SK-N-SH (cell line): ENCODE measurements around the gene ISOC2. TPM values are rescaled to one million over a fixed set of nuclear protein-coding genes. Genes with fewer than 3 reads are reported as not detected.

ENCODE experiments used
- CTCF ChIA-PET: fragments of 300-600, 350-600 bp; formaldehyde crosslinking; extraction: SDS; loops from one replicate; lab custom pipeline; 2021; lab: Yijun Ruan, JAX
- POLR2A ChIA-PET: fragments of 350-600 bp; sonication (Branson Sonifier 250); formaldehyde crosslinking; extraction: SDS; loops from one replicate; lab custom pipeline; 2020; ENCODE audit warnings: antibody characterized with exemption, inconsistent platforms; lab: Yijun Ruan, JAX
- DNase-seq: peaks from one replicate; pipeline ENCODE4 v3.0.0; 2012
- H2AFZ ChIP-seq: fragments of 200-600 bp; sonication (generic); 2 replicates; pipeline ENCODE4 v1.8.1; 2016; ENCODE audit warnings: antibody characterized with exemption, mild to moderate bottlenecking, low read depth
- H3F3A ChIP-seq: fragments of 200-600 bp; sonication (generic); replicated peaks from 2 replicates; pipeline ENCODE3; 2016; ENCODE audit warnings: antibody characterized with exemption, mild to moderate bottlenecking; ENCODE audit not compliant: insufficient read depth
- H3K27ac ChIP-seq, 2 experiments: fragments of 200-500 bp in 1 of 2; fragments of 200-600 bp in 1 of 2; sonication (Bioruptor generic) in 1 of 2; sonication (generic), shearing (Covaris generic) in 1 of 2; 2 replicates each; pipeline versions ENCODE4 v1.5.1 to v1.6.1; 2014 to 2016; ENCODE audit warnings: low read depth in 2 of 2, inconsistent platforms in 1 of 2, low read length in 1 of 2, mild to moderate bottlenecking in 1 of 2, mixed read lengths in 1 of 2
- H3K27me3 ChIP-seq: fragments of 200-600 bp; sonication (generic), shearing (Covaris generic); 2 replicates; pipeline ENCODE4 v1.6.1; 2016; ENCODE audit warnings: mixed run types; ENCODE audit not compliant: insufficient read depth
- H3K36me3 ChIP-seq, 2 experiments: fragments of 200-500 bp in 1 of 2; fragments of 200-600 bp in 1 of 2; sonication (Bioruptor generic) in 1 of 2; sonication (generic) in 1 of 2; replicated peaks in 1 of 2; 2 replicates each; pipeline versions ENCODE3 to v1.5.1; 2014 to 2016; ENCODE audit warnings: low read length in 1 of 2, mild to moderate bottlenecking in 1 of 2; ENCODE audit not compliant: insufficient read depth in 2 of 2, control insufficient read depth in 1 of 2
- H3K4me1 ChIP-seq, 2 experiments: fragments of 200-500 bp in 1 of 2; fragments of 200-600 bp in 1 of 2; sonication (Bioruptor generic) in 1 of 2; sonication (generic), shearing (Covaris generic) in 1 of 2; 2 replicates each; pipeline versions ENCODE4 v1.5.1 to v1.6.1; 2014 to 2016; ENCODE audit warnings: low read depth in 1 of 2, low read length in 1 of 2, mixed run types in 1 of 2; ENCODE audit not compliant: insufficient read depth in 2 of 2, control insufficient read depth in 1 of 2
- H3K4me2 ChIP-seq: fragments of 200-600 bp; sonication (generic), shearing (Covaris generic); 2 replicates; pipeline ENCODE4 v1.6.1; 2017; ENCODE audit warnings: mixed run types
- H3K4me3 ChIP-seq, 2 experiments: fragments of 200-500 bp in 1 of 2; fragments of 200-600 bp in 1 of 2; sonication (Bioruptor generic) in 1 of 2; sonication (generic), shearing (Covaris generic) in 1 of 2; 2 replicates each; pipeline versions ENCODE4 v1.5.1 to v1.8.1; 2014 to 2016; ENCODE audit warnings: low read depth in 2 of 2, inconsistent platforms in 1 of 2, low read length in 1 of 2, mild to moderate bottlenecking in 1 of 2, mixed read lengths in 1 of 2, moderate library complexity in 1 of 2
- H3K79me2 ChIP-seq: fragments of 200-600 bp; sonication (generic); 2 replicates; pipeline ENCODE4 v1.8.1; 2017; ENCODE audit warnings: mild to moderate bottlenecking; ENCODE audit not compliant: insufficient read depth
- H3K9ac ChIP-seq: fragments of 200-600 bp; sonication (generic); 2 replicates; pipeline ENCODE4 v1.6.1; 2017; ENCODE audit warnings: mixed run types
- H3K9me2 ChIP-seq: fragments of 200-600 bp; sonication (generic); 2 replicates; pipeline ENCODE4 v1.6.1; 2017; ENCODE audit warnings: mixed run types
- H3K9me3 ChIP-seq: fragments of 200-600 bp; sonication (generic); 2 replicates; pipeline ENCODE4 v1.6.1; 2017; ENCODE audit warnings: mixed run types, mild to moderate bottlenecking, moderate library complexity
- H4K20me1 ChIP-seq: fragments of 200-600 bp; sonication (generic); 2 replicates; pipeline ENCODE4 v1.6.1; 2017; ENCODE audit warnings: mild to moderate bottlenecking, mixed run types; ENCODE audit not compliant: insufficient read depth
- CHD2 ChIP-seq: fragments of 150-350 bp; IDR thresholded peaks from 2 replicates; pipeline ENCODE4 v1.6.1; 2018; ENCODE audit warnings: low read length; ENCODE audit not compliant: partially characterized antibody
- ELF1 ChIP-seq: IDR thresholded peaks from 2 replicates; pipeline ENCODE4 v1.4.0; 2012
- EZH2phosphoT487 ChIP-seq: fragments of 200-600 bp; sonication (generic); IDR thresholded peaks from 2 replicates; pipeline ENCODE4 v1.6.1; 2017; ENCODE audit warnings: low read depth, mixed run types, mild to moderate bottlenecking, antibody characterized with exemption, moderate library complexity, borderline replicate concordance
- FOSL2 ChIP-seq: IDR thresholded peaks from 2 replicates; pipeline ENCODE4 v1.4.0; 2012; ENCODE audit warnings: low read depth, mild to moderate bottlenecking, moderate library complexity, borderline replicate concordance
- FOXM1 ChIP-seq: IDR thresholded peaks from 2 replicates; pipeline ENCODE4 v1.4.0; 2012; ENCODE audit warnings: low read depth, mild to moderate bottlenecking
- GABPA ChIP-seq: IDR thresholded peaks from 2 replicates; pipeline ENCODE4 v1.4.0; 2012; ENCODE audit warnings: low read depth, mild to moderate bottlenecking
- JUND ChIP-seq: IDR thresholded peaks from 2 replicates; pipeline ENCODE4 v1.4.0; 2012
- MXI1 ChIP-seq: IDR thresholded peaks from 2 replicates; pipeline ENCODE4 v1.6.1; 2012; ENCODE audit warnings: mild to moderate bottlenecking, low read depth, low read length, improper control_type of control experiment
- NFIC ChIP-seq: IDR thresholded peaks from 2 replicates; pipeline ENCODE4 v1.4.0; 2012; ENCODE audit warnings: borderline replicate concordance
- POLR2AphosphoS5 ChIP-seq: IDR thresholded peaks from 2 replicates; pipeline ENCODE4 v1.6.1; 2012; ENCODE audit warnings: low read depth, low read length
- RAD21 ChIP-seq: IDR thresholded peaks from 2 replicates; pipeline ENCODE4 v1.6.1; 2012; ENCODE audit warnings: mild to moderate bottlenecking, low read length
- RCOR1 ChIP-seq: fragments of 150-350 bp; IDR thresholded peaks from 2 replicates; pipeline ENCODE4 v1.6.1; 2017; ENCODE audit warnings: antibody characterized with exemption, low read length
- RFX5 ChIP-seq: IDR thresholded peaks from 2 replicates; pipeline ENCODE4 v1.6.1; 2012; ENCODE audit warnings: mild to moderate bottlenecking, improper control_type of control experiment, low read length
- RXRA ChIP-seq: IDR thresholded peaks from 2 replicates; pipeline ENCODE4 v1.4.0; 2012; ENCODE audit warnings: low read depth, mild to moderate bottlenecking, borderline replicate concordance
- TAF1 ChIP-seq: IDR thresholded peaks from 2 replicates; pipeline ENCODE4 v1.6.1; 2012; ENCODE audit warnings: low read depth, mild to moderate bottlenecking, low read length, moderate library complexity, borderline replicate concordance
- YY1 ChIP-seq: IDR thresholded peaks from 2 replicates; pipeline ENCODE4 v1.4.0; 2012; ENCODE audit warnings: low read depth, mild to moderate bottlenecking
- WGBS: methylation state at CpG from one replicate; pipeline ENCODE4 v1.1.6; 2017; ENCODE audit warnings: low lambda C conversion rate; 5-methylcytosine and 5-hydroxymethylcytosine counted together
- polyA plus RNA-seq, 3 experiments: library from polyadenylated mRNA; depleted of rRNA; stranded (reverse); fragments of >200 nt; gene quantifications; 2 replicates each; pipeline ENCODE4 v1.2.3, GENCODE V29; 2012
- TF ChIP-seq, protein P1 (sequence below): IDR thresholded peaks from 2 replicates; pipeline ENCODE4; 2012
- TF ChIP-seq, protein P2 (sequence below): fragments of 150-350 bp; IDR thresholded peaks from 2 replicates; pipeline ENCODE4 v1.6.1; 2016; ENCODE audit warnings: mild to moderate bottlenecking, low read depth, low read length
- TF ChIP-seq, protein P3 (sequence below): IDR thresholded peaks from 2 replicates; pipeline ENCODE4 v1.4.0; 2012; ENCODE audit warnings: low read depth, borderline replicate concordance
- TF ChIP-seq, protein P4 (sequence below): IDR thresholded peaks from 2 replicates; pipeline ENCODE4 v1.4.0; 2012; ENCODE audit warnings: low read depth
- TF ChIP-seq, protein P5 (sequence below): IDR thresholded peaks from 2 replicates; pipeline ENCODE4 v1.4.0; 2012; ENCODE audit warnings: low read depth, borderline replicate concordance

ISOC2 gene
- polyA plus RNA-seq, 1 of the 3 experiments (the other 2 are of a cell fraction) = 65.4 TPM

DNA sequence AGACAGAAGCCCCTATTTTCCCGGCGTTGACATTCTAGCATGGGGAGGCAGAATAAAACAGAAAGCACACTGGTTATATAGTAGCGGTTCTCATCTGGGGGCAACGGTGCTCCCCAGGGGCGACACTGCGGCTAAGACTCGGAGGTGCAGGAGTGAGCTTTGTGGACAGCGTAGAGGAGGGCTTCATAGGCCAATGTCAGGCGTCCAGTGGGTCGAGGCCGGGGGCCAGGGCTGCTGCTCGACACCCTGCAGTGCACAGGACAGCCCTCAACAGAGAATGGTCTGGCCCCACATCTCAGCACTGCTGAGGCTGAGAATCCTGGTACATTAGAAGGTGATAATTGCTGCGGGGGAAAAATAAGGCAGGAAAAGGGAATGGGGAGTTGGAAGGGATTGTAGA is 16.5 kb upstream of the ISOC2 start (continued):
- TF ChIP-seq, protein P1, sequence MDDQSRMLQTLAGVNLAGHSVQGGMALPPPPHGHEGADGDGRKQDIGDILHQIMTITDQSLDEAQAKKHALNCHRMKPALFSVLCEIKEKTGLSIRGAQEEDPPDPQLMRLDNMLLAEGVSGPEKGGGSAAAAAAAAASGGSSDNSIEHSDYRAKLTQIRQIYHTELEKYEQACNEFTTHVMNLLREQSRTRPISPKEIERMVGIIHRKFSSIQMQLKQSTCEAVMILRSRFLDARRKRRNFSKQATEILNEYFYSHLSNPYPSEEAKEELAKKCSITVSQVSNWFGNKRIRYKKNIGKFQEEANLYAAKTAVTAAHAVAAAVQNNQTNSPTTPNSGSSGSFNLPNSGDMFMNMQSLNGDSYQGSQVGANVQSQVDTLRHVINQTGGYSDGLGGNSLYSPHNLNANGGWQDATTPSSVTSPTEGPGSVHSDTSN = no peak
- TF ChIP-seq RAD21 (no peak), ELF1 (no peak), MXI1 (no peak), FOXM1 (no peak), FOSL2 (no peak), JUND (no peak), RFX5 (no peak)
- TF ChIP-seq, protein P2, sequence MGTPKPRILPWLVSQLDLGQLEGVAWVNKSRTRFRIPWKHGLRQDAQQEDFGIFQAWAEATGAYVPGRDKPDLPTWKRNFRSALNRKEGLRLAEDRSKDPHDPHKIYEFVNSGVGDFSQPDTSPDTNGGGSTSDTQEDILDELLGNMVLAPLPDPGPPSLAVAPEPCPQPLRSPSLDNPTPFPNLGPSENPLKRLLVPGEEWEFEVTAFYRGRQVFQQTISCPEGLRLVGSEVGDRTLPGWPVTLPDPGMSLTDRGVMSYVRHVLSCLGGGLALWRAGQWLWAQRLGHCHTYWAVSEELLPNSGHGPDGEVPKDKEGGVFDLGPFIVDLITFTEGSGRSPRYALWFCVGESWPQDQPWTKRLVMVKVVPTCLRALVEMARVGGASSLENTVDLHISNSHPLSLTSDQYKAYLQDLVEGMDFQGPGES = no peak
- TF ChIP-seq, protein P3, sequence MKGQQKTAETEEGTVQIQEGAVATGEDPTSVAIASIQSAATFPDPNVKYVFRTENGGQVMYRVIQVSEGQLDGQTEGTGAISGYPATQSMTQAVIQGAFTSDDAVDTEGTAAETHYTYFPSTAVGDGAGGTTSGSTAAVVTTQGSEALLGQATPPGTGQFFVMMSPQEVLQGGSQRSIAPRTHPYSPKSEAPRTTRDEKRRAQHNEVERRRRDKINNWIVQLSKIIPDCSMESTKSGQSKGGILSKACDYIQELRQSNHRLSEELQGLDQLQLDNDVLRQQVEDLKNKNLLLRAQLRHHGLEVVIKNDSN = no peak

DNA sequence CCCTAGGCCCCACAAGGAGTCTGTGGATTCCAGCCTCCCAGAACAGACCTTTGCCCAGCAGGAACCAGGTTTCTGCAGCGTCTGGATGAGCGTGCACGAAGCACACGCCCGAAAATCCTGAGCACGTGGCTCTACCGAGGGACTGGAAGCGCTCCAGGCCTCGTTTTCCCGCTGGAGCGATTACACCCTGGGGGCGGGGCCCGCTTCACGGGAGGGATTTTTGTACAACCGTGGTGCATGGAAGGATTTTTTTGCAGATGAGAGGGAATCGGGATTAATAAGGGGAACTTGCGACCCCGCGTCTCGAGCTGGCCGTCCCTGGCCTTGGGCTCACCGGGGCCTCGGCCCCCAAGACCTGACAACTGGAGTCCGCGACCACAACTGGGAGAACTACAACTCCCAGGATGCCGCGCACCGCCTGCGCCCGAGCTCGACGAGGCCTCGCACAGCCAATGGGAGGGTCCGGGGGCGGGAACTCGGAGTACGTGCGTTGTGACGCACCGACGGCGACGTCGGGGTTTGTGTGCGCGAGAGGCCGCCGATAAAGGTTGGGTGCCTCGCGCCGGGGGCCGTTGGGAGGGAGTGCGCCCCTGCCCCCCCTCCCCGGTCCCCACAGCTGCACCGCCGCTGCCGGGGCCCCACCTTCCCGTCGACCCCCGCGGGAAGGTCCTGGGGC is 14.8 kb upstream of the ISOC2 start, which contains the start of gene ZNF628:
Gene ZNF628, plus strand, starts transcription at position 518 of the 676 bp plus-strand sequence. CDS start 3,294 bp downstream, outside the sequence.
- Histone ChIP-seq H4K20me1 (no peaks in the 10 kb centered on the region), H3K4me3 (peak within 1 kb of the TSS; percentile 56 to 79), H3K9me3 (no peaks in the 10 kb centered on the region), H2AFZ (peak within 1 kb of the TSS; percentile 89), H3K27me3 (no peaks in the 10 kb centered on the region), H3K79me2 (peaks cover 31% of the 10 kb centered on the region), H3K4me1 (peaks cover 11 to 16% of the 10 kb centered on the region in 2 experiments; a peak in 2 of 4 replicates), H3K4me2 (peak within 1 kb of the TSS; percentile 91), H3K9ac (peak within 1 kb of the TSS; percentile 59), H3K36me3 (peaks cover 0 to under 1% of the 10 kb centered on the region in 2 experiments), H3K27ac (peak within 1 kb of the TSS; percentile 64 to 91), H3K9me2 (no peaks in the 10 kb centered on the region), H3F3A (peaks cover 11% of the 10 kb centered on the region)
- peak; percentile 96 for DNase-seq
- CTCF ChIA-PET = interaction anchor here (0.6 to 7.8 kb wide), 13 partner anchors 9 to 335 kb away, joined by 3 to 46 read pairs (median 4); partner anchors contain the start of genes NAT14 and ZNF524
- POLR2A ChIA-PET = interaction anchor here (0.6 to 2.0 kb wide), 13 partner anchors 9 to 248 kb away, joined by 3 to 15 read pairs (median 4); partner anchors contain the start of genes FIZ1, ISOC2, NAT14 and TMEM238
- WGBS = 9% methylated on average over 10 of the region's 61 CpGs
- TF ChIP-seq FOSL2 = no peak
- TF ChIP-seq, protein P2 = peak; percentile 28; the same call in 1 of the 2 replicates
- no peak for TF ChIP-seq JUND
- 0 out of 2 replicates have a peak, but pooled peaks have one; percentile 43 for TF ChIP-seq POLR2AphosphoS5
- TF ChIP-seq RCOR1 = 0 out of 2 replicates have a peak, but pooled peaks have one; percentile 7
- TF ChIP-seq, protein P4, sequence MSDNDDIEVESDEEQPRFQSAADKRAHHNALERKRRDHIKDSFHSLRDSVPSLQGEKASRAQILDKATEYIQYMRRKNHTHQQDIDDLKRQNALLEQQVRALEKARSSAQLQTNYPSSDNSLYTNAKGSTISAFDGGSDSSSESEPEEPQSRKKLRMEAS = peak; percentile 99
- TF ChIP-seq NFIC = no peak
- no peak; the same call in 1 of the 2 replicates for TF ChIP-seq TAF1
- TF ChIP-seq, protein P5, sequence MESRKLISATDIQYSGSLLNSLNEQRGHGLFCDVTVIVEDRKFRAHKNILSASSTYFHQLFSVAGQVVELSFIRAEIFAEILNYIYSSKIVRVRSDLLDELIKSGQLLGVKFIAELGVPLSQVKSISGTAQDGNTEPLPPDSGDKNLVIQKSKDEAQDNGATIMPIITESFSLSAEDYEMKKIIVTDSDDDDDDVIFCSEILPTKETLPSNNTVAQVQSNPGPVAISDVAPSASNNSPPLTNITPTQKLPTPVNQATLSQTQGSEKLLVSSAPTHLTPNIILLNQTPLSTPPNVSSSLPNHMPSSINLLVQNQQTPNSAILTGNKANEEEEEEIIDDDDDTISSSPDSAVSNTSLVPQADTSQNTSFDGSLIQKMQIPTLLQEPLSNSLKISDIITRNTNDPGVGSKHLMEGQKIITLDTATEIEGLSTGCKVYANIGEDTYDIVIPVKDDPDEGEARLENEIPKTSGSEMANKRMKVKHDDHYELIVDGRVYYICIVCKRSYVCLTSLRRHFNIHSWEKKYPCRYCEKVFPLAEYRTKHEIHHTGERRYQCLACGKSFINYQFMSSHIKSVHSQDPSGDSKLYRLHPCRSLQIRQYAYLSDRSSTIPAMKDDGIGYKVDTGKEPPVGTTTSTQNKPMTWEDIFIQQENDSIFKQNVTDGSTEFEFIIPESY = 0 out of 2 replicates have a peak, but pooled peaks have one; percentile 16
- no peak for TF ChIP-seq RXRA
- TF ChIP-seq YY1 = no peak
- peak; percentile 89 for TF ChIP-seq CHD2
- TF ChIP-seq, protein P1 = peak; percentile 48
- TF ChIP-seq FOXM1 = no peak
- TF ChIP-seq EZH2phosphoT487 = no peak
- peak; percentile 43; the same call in 1 of the 2 replicates for TF ChIP-seq GABPA
